ENCODE results near the gene MACROD2.

The MACROD2 gene

GRCh38 chr20:14609328-14610221 is 614.3 kb downstream of the MACROD2 start:
- no peak for DNase-seq

- no peak for DNase-seq
These were observed 616.2 kb downstream of the MACROD2 start for GRCh38 chr20:14611479-14611878.

- no peak for DNase-seq
These were observed 617.1 kb downstream of the MACROD2 start for GRCh38 chr20:14612391-14612790.

- no peak for DNase-seq
These were observed 620.7 kb downstream of the MACROD2 start for GRCh38 chr20:14616003-14616402.

- no peak for DNase-seq
These were observed 621.8 kb downstream of the MACROD2 start for GRCh38 chr20:14617123-14617522.

GRCh38 chr20:14619411-14619810 is 624.1 kb downstream of the MACROD2 start:
- DNase-seq = no peak

GRCh38 chr20:14622796-14623195 is 627.5 kb downstream of the MACROD2 start:
- no peak for DNase-seq

GRCh38 chr20:14631011-14631410 is 635.7 kb downstream of the MACROD2 start:
- no peak for DNase-seq

GRCh38 chr20:14632906-14633305 is 637.6 kb downstream of the MACROD2 start:
- no peak for DNase-seq

- no peak for DNase-seq
These were observed 638.2 kb downstream of the MACROD2 start for GRCh38 chr20:14633507-14633906.

GRCh38 chr20:14634665-14635064 is 639.3 kb downstream of the MACROD2 start:
- no peak for DNase-seq

GRCh38 chr20:14637441-14637840 is 642.1 kb downstream of the MACROD2 start:
- DNase-seq = no peak

- no peak for DNase-seq
These were observed 647.8 kb downstream of the MACROD2 start for GRCh38 chr20:14643146-14643545.

- no peak for DNase-seq
These were observed 648.2 kb downstream of the MACROD2 start for GRCh38 chr20:14643556-14643955.

- no peak for DNase-seq
These were observed 649.2 kb downstream of the MACROD2 start for GRCh38 chr20:14644306-14645097.

GRCh38 chr20:14647016-14647415 is 651.7 kb downstream of the MACROD2 start:
- no peak for DNase-seq

- no peak for DNase-seq
These were observed 654.3 kb downstream of the MACROD2 start for GRCh38 chr20:14649662-14650061.

GRCh38 chr20:14657266-14658005 is 662.1 kb downstream of the MACROD2 start:
- no peak for DNase-seq

- no peak for DNase-seq
These were observed 668.8 kb downstream of the MACROD2 start for GRCh38 chr20:14664101-14664500.

- no peak for DNase-seq
These were observed 671.4 kb downstream of the MACROD2 start for GRCh38 chr20:14666696-14667095.

- no peak for DNase-seq
These were observed 671.9 kb downstream of the MACROD2 start for GRCh38 chr20:14667226-14667625.

- no peak for DNase-seq
These were observed 676.8 kb downstream of the MACROD2 start for GRCh38 chr20:14672066-14672465.

GRCh38 chr20:14673164-14673563 is 677.8 kb downstream of the MACROD2 start:
- DNase-seq = no peak
